HFFc6 (cell line): ENCODE measurements around the gene ORC6. TPM values are rescaled to one million over a fixed set of nuclear protein-coding genes. Genes with fewer than 3 reads are reported as not detected.

ENCODE experiments used
- DNase-seq: peaks from one replicate; pipeline ENCODE4 v3.0.0-alpha.2; 2018
- H3K27ac Mint-ChIP-seq: 2 replicates; pipeline ENCODE4 v1.8.0; 2020; ENCODE audit warnings: mild to moderate bottlenecking, mixed read lengths
- H3K27me3 Mint-ChIP-seq: 2 replicates; pipeline ENCODE4 v1.8.0; 2021; ENCODE audit warnings: mild to moderate bottlenecking, moderate library complexity, mixed read lengths; ENCODE audit not compliant: insufficient read depth
- H3K36me3 Mint-ChIP-seq: 2 replicates; pipeline ENCODE4 v1.8.0; 2021; ENCODE audit warnings: low read depth, mixed read lengths
- H3K4me1 Mint-ChIP-seq: 2 replicates; pipeline ENCODE4 v1.8.0; 2020; ENCODE audit warnings: low read depth, mixed read lengths
- H3K4me3 Mint-ChIP-seq: 2 replicates; pipeline ENCODE4 v1.8.0; 2020; ENCODE audit warnings: mild to moderate bottlenecking, moderate library complexity, mixed read lengths
- H3K9me3 Mint-ChIP-seq: 2 replicates; pipeline ENCODE4 v1.8.0; 2020; ENCODE audit warnings: mild to moderate bottlenecking, mixed read lengths
- total RNA-seq, 6 experiments: library from RNA; stranded (reverse); fragmentation: NEBNext Ultra II Directional; extraction: Animal tissue kit (Norgen Biotek cat#: 25700); gene quantifications; 2 replicates in 1 of 6; 3 replicates in 5 of 6; pipeline ENCODE4 v1.2.3, GENCODE V29; 2021
- TF ChIP-seq, protein P1 (sequence below): fragments of 200-600 bp; sonication (generic); IDR thresholded peaks from 2 replicates; pipeline ENCODE4 v1.5.0; 2021; ENCODE audit warnings: antibody characterized with exemption, mild to moderate bottlenecking

The ORC6 gene
- total RNA-seq, 6 experiments from 2014 or later: 10.1 to 22.7 (median 14.8) TPM

DNA sequence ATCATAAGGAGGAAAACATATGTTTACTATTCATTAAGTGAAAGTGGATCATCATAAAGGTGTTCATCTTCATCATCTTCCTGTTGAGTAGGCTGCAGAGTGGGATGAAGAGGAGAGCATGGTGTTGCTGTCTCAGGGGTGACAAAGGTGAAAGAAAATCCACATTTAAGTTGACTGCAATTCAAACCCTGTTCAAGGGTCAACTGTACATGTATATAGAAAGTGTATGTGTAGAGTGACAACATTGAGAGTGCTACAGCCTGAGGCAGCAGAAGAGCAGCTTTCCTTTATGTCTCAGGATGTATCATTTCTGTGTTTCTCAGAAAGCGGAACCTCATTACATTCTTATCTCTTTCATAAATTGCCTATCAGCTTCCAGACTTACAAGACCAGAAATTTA, 17.2 kb downstream of the ORC6 start:
- Mint-ChIP-seq H3K36me3 (no peaks in the 10 kb centered on the region), H3K9me3 (no peaks in the 10 kb centered on the region), H3K4me3 (no peak overlapping the region), H3K27me3 (0 out of 2 replicates have a peak, but pooled peaks cover 2% of the 10 kb centered on the region), H3K4me1 (no peaks in the 10 kb centered on the region), H3K27ac (no peak overlapping the region)
- TF ChIP-seq, protein P1, sequence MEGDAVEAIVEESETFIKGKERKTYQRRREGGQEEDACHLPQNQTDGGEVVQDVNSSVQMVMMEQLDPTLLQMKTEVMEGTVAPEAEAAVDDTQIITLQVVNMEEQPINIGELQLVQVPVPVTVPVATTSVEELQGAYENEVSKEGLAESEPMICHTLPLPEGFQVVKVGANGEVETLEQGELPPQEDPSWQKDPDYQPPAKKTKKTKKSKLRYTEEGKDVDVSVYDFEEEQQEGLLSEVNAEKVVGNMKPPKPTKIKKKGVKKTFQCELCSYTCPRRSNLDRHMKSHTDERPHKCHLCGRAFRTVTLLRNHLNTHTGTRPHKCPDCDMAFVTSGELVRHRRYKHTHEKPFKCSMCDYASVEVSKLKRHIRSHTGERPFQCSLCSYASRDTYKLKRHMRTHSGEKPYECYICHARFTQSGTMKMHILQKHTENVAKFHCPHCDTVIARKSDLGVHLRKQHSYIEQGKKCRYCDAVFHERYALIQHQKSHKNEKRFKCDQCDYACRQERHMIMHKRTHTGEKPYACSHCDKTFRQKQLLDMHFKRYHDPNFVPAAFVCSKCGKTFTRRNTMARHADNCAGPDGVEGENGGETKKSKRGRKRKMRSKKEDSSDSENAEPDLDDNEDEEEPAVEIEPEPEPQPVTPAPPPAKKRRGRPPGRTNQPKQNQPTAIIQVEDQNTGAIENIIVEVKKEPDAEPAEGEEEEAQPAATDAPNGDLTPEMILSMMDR: no peak
- DNase-seq: no peak

DNA sequence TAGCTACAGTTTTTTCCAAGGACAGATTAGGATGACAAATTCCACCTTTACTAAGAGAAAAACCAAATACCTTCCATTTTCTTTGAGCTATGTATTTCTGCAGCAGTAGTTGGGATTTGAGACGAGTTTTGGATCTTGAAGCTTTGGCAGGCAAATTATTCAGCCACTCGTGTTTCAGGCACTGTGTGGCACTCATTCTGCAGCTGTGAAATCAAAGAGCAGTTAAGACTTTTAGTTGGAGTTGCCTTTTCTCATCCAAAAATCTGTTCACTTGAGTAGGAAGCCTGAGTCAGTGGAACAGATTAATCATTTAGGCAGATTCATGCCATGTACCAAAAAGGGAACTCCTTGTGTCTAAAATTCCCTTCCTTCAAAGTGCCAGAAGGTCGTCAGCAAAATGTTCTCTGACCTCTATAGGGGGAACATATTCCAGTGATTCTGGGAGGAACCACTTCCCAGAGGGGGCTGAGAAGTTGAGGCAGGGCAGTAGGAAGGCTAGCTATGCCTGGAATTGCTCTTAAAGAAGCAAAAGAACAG, 20.1 kb downstream of the ORC6 start:
- no peaks in the 10 kb centered on the region for H3K9me3 Mint-ChIP-seq
- no peak overlapping the region for H3K27ac Mint-ChIP-seq
- no peaks in the 10 kb centered on the region for H3K4me1 Mint-ChIP-seq
- no peak overlapping the region for H3K4me3 Mint-ChIP-seq
- H3K27me3 Mint-ChIP-seq: 0 out of 2 replicates have a peak, but pooled peaks cover 4% of the 10 kb centered on the region
- TF ChIP-seq, protein P1: no peak
- no peak for DNase-seq
- no peaks in the 10 kb centered on the region for H3K36me3 Mint-ChIP-seq

DNA sequence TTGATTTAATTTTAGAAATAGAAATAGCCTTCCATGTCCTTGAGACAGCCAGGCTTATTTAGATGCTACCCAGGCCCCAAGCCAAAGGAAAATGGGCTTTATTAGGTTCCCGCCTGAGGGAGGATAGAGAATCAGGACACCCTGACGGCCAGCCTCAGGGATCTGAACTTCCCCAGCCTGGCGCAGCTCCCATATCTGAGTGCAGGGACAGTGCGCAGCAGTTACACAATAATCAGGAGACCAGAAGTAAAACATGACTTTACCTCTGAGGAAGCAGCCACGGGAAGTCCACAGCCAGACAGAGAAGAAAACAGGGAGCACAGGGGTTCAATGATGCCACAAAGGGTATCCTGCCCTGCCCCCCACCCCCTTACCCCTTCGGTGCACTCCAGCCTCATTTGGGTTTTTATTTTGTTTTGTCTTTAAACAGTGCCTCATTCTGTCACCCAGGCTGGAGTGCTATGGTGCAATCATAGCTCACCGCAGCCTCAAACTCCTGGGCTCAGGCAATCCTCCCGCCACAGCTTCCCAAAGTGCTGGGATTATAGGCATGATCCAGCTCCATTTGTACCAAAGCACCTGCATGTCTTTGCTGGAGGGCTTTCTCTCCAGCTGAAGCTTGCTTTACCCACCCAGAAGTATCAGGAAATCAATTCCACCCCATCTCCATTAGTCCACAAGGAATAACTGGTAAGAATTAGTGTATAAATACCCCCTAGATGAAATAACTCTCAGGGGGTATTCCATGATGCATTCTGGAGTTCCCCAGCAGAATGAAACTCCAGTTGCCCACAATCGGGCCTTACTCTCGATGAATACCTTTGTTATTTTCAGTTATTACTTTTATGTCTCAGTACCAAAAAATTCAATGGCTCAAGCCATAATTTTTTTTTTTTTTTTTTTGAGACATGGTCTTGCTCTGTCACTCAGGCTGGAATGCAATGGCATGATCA, 21.9 kb downstream of the ORC6 start:
- no peaks in the 10 kb centered on the region for H3K9me3 Mint-ChIP-seq
- H3K4me1 Mint-ChIP-seq: no peaks in the 10 kb centered on the region
- TF ChIP-seq, protein P1: no peak
- no peak for DNase-seq
- no peak overlapping the region for H3K4me3 Mint-ChIP-seq
- H3K27ac Mint-ChIP-seq: no peak overlapping the region
- no peaks in the 10 kb centered on the region for H3K36me3 Mint-ChIP-seq
- peaks cover 6% of the 10 kb centered on the region for H3K27me3 Mint-ChIP-seq

DNA sequence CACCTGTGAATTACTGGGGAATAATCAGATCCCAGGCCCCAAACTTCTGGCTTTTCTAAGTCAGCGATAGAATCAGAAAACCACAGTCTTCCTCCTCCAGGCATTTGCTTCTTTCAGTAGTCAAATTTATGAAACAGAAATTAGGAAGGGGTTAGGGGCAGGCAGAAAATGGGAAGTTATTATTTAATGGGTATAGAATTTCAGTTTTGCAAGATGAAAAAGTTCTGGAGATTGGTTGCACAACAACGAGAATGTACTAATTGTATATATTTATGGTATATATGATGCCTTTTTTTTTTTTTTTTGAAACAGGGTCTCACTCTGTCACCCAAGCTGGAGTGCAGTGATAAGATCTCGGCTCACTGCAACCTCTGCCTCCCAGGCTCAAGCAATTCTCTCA, 23.5 kb downstream of the ORC6 start:
- no peak for DNase-seq
- H3K4me1 Mint-ChIP-seq: no peaks in the 10 kb centered on the region
- TF ChIP-seq, protein P1: no peak
- H3K9me3 Mint-ChIP-seq: no peaks in the 10 kb centered on the region
- H3K4me3 Mint-ChIP-seq: no peak overlapping the region
- peaks cover 6% of the 10 kb centered on the region for H3K27me3 Mint-ChIP-seq
- H3K27ac Mint-ChIP-seq: no peak overlapping the region
- H3K36me3 Mint-ChIP-seq: no peaks in the 10 kb centered on the region

DNA sequence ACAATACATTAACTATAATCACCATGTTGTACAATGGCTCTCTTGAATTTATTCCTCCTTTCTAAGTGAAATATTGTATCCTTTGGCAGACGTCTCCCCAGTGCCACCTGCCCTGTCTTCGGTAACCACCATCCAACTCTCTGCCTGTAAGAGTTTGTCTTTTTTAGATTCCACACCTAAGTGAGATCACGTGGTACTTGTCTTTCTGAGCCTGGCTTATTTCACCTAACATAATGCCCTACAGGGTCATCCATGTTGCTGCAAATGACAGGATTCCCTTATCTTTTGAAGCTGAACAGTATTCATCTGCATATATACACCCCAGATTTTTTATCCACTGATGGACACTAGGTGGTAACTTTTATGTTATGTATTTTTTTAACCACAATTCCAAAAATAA, 24.2 kb downstream of the ORC6 start:
- no peak for DNase-seq
- Mint-ChIP-seq H3K27me3 (peaks cover 11% of the 10 kb centered on the region), H3K36me3 (no peaks in the 10 kb centered on the region), H3K9me3 (no peaks in the 10 kb centered on the region), H3K4me3 (no peak overlapping the region), H3K27ac (no peak overlapping the region), H3K4me1 (no peaks in the 10 kb centered on the region)
- TF ChIP-seq, protein P1: no peak
